Upper lobe of left lung (tissue), 4 donors: ENCODE results near the gene CCL22.

Experiments used
- CTCF ChIP-seq, 6 experiments: fragments of 450-650 bp in 4 of 6; fragments of 200-600 bp in 2 of 6; sonication (generic) in 2 of 6; IDR thresholded peaks; one replicate each; pipeline ENCODE4 v1.5.1; 2016 to 2019; ENCODE audit warnings: antibody characterized with exemption in 6 of 6
- POLR2A ChIP-seq, 4 donors: fragments of 450-650 bp; IDR thresholded peaks; one replicate each; pipeline ENCODE4 v1.5.1; 2016 to 2017; ENCODE audit warnings: antibody characterized with exemption in 4 of 4, mild to moderate bottlenecking in 2 of 4

- TF ChIP-seq CTCF (IDR thresholded peaks at IDR 0.05) (no peak), POLR2A (IDR thresholded peaks at IDR 0.05) (no peak)
These were observed 2.0 kb upstream of the CCL22 start for GRCh38 chr16:57356547-57356946.
